ENCODE measurements around the gene KRTAP2-1.
"Not testable (repeated sequence)": the region's sequence is repeated elsewhere in the genome, so short reads cannot be mapped to it uniquely, and the experiment has no call there.

Gene KRTAP2-1

GRCh38 chr17:41010441-41010840 is 36.7 kb downstream of the KRTAP2-1 start:
- no peak for DNase-seq

- DNase-seq: no peak
These were observed 37.2 kb downstream of the KRTAP2-1 start for GRCh38 chr17:41009936-41010335.

- DNase-seq: no peak
These were observed 37.8 kb downstream of the KRTAP2-1 start for GRCh38 chr17:41009301-41009760.

- no peak for DNase-seq
These were observed 38.3 kb downstream of the KRTAP2-1 start, which contains the start of gene KRTAP3-1 for GRCh38 chr17:41008811-41009210. KRTAP3-1 (minus strand) TSS chr17:41009128; CDS start chr17:41009074, 54 bp downstream.

- no peak for DNase-seq
These were observed 42.7 kb downstream of the KRTAP2-1 start for GRCh38 chr17:41004397-41004796.

GRCh38 chr17:41003926-41004325 is 43.2 kb downstream of the KRTAP2-1 start:
- DNase-seq: no peak

- no peak for DNase-seq
These were observed 44.3 kb downstream of the KRTAP2-1 start for GRCh38 chr17:41002814-41003213.

- no peak for DNase-seq
These were observed 45.3 kb downstream of the KRTAP2-1 start for GRCh38 chr17:41001795-41002194.

GRCh38 chr17:40999563-40999962 is 47.6 kb downstream of the KRTAP2-1 start, which contains the start of gene KRTAP3-2:
KRTAP3-2 (minus strand) TSS chr17:40999906; CDS start chr17:40999853, 53 bp downstream.
- DNase-seq: not testable (repeated sequence)

- no peak for DNase-seq
These were observed 49.8 kb downstream of the KRTAP2-1 start for GRCh38 chr17:40997361-40997760.

GRCh38 chr17:40996829-40997228 is 50.3 kb downstream of the KRTAP2-1 start:
- no peak for DNase-seq

Measured in KG1 (cell line).